ENCODE results near the gene FBXO21.
"Not testable (repeated sequence)": the region's sequence is repeated elsewhere in the genome, so short reads cannot be mapped to it uniquely, and the experiment has no call there.

Gene FBXO21

GRCh38 chr12:117130801-117131200 lies 59.5 kb downstream of the FBXO21 start:
- no peak for DNase-seq

- no peak for DNase-seq
Observed at GRCh38 chr12:117129391-117129790, 60.9 kb downstream of the FBXO21 start.

- no peak for DNase-seq
Observed at GRCh38 chr12:117127933-117128823, 62.1 kb downstream of the FBXO21 start.

GRCh38 chr12:117126335-117126734 lies 63.9 kb downstream of the FBXO21 start:
- no peak for DNase-seq

GRCh38 chr12:117125767-117126166 lies 64.5 kb downstream of the FBXO21 start:
- no peak for DNase-seq

GRCh38 chr12:117125272-117125613 lies 65.0 kb downstream of the FBXO21 start:
- DNase-seq, result no peak

- DNase-seq, result no peak
Observed at GRCh38 chr12:117124421-117125271, 65.6 kb downstream of the FBXO21 start.

GRCh38 chr12:117121441-117121840 lies 68.8 kb downstream of the FBXO21 start:
- DNase-seq, result no peak

GRCh38 chr12:117120787-117121186 lies 69.5 kb downstream of the FBXO21 start:
- DNase-seq, result no peak

- no peak for DNase-seq
Observed at GRCh38 chr12:117119592-117120198, 70.6 kb downstream of the FBXO21 start.

- DNase-seq, result no peak
Observed at GRCh38 chr12:117118838-117119591, 71.3 kb downstream of the FBXO21 start.

GRCh38 chr12:117114784-117115183 lies 75.5 kb downstream of the FBXO21 start:
- DNase-seq, result no peak

GRCh38 chr12:117113231-117113630 lies 77.0 kb downstream of the FBXO21 start:
- DNase-seq, result no peak

GRCh38 chr12:117111821-117112595 lies 78.3 kb downstream of the FBXO21 start:
- DNase-seq, result no peak

- no peak for DNase-seq
Observed at GRCh38 chr12:117111386-117111785, 78.9 kb downstream of the FBXO21 start.

GRCh38 chr12:117109943-117110635 lies 80.2 kb downstream of the FBXO21 start:
- no peak for DNase-seq

GRCh38 chr12:117105902-117106301 lies 84.4 kb downstream of the FBXO21 start:
- no peak for DNase-seq

GRCh38 chr12:117104003-117104402 lies 86.3 kb downstream of the FBXO21 start:
- not testable (repeated sequence) for DNase-seq

- DNase-seq, result no peak
Observed at GRCh38 chr12:117102800-117103181, 87.5 kb downstream of the FBXO21 start.

- no peak for DNase-seq
Observed at GRCh38 chr12:117101953-117102799, 88.1 kb downstream of the FBXO21 start.
